ENCODE results near the gene PGLYRP2.
"Not testable (repeated sequence)": the region's sequence is repeated elsewhere in the genome, so short reads cannot be mapped to it uniquely, and the experiment has no call there.

PGLYRP2 gene, protein sequence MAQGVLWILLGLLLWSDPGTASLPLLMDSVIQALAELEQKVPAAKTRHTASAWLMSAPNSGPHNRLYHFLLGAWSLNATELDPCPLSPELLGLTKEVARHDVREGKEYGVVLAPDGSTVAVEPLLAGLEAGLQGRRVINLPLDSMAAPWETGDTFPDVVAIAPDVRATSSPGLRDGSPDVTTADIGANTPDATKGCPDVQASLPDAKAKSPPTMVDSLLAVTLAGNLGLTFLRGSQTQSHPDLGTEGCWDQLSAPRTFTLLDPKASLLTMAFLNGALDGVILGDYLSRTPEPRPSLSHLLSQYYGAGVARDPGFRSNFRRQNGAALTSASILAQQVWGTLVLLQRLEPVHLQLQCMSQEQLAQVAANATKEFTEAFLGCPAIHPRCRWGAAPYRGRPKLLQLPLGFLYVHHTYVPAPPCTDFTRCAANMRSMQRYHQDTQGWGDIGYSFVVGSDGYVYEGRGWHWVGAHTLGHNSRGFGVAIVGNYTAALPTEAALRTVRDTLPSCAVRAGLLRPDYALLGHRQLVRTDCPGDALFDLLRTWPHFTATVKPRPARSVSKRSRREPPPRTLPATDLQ

DNA sequence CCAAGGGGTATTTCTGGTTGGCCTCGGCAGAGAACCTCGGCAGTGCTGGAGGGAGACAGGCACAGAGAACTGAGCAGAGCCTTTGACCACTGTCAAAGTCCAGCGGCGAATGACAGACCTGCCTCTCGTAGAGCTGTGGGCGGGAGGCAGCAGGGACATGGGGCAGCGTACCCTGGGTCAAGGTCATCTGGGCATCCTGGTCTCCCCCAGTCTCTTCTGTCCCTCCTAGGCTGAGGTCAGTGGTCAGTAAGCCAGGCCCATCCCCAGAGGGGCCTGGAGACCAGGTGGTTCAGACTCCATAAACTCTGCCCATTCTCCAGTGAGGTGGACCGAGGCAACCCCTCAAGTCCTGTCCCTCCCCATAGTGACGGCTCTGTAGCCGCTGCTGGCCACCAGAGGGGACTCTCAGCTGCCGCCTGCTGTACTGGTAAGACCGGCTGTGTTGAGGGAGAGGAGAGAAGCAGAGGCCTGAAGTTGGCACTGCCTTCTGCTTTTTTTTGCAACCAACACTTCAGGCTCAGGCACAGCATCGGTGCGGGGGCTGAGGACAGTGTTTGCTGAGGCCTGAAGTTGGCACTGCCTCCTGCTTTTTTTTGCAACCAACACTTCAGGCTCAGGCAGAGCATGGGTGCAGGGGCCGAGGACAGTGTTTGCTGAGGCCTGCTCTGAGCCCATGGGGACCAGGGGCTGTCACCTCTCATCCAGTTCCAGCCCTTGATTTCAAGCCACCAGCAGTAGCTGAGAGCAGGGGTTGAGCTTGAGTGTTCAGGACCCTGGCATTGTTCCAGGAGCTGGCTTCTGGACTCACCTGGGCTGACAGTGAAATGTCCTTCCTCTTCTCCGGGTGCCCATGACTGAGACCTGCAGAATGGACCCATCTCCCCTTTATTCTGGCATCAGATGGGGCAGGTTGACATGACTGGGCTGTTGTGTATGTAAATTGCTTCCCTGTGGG, at the start of gene PGLYRP2:
PGLYRP2 (minus strand) TSS at position 111 of the 955 bp plus-strand sequence. CDS start 130 bp downstream, outside the sequence.
- no peak for DNase-seq

DNA sequence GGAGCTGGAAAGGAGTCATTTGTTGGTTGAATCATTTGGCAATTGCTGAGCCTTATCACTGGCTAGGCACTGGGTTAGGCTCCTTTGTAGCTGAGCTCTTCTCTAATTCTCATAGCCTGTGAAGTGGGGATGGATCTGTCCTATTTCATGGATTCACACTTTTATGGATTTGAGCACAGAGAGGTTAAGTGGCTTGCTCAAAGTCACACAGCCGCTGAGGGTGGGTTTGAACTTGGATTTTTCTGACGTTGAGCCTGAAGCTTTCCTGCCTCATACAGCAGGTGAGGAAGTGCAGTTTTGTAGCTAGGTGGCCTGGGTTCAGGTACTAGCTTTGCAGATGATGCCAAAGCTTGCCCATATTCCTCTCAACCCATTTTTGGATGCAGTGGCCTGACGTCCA, 48.4 kb upstream of the PGLYRP2 start:
- DNase-seq, result no peak

- DNase-seq, result no peak
These were observed 47.1 kb upstream of the PGLYRP2 start for GRCh38 chr19:15526408-15526807.

GRCh38 chr19:15525291-15525690, 46.0 kb upstream of the PGLYRP2 start:
- DNase-seq, result no peak

GRCh38 chr19:15524781-15525180, 45.5 kb upstream of the PGLYRP2 start:
- DNase-seq, result no peak

DNA sequence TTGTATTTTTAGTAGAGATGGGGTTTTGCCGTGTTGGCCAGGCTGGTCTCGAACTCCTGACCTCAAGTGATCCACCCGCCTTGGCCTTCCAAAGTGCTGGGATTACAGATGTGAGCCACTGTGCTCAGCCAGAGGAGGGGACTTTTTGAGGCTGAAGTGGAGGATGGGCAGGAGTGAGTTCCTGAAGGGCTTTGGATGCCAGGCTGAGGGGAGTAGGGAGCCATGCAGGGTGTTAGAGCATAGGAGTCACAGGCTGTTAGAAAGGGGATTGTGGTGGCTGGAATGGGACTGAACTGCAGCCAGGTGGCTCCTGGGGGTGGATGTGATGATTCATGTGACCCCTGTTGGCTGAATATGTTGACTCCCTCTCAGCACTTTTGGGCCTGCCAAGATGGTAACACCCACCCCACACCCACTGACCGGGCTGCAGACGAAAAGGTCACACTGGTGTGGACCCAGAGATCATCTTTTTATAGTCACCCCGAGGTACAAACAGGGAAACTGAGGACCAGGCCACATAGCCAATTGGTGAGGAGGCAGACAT, 40.2 kb upstream of the PGLYRP2 start:
- no peak for DNase-seq

DNA sequence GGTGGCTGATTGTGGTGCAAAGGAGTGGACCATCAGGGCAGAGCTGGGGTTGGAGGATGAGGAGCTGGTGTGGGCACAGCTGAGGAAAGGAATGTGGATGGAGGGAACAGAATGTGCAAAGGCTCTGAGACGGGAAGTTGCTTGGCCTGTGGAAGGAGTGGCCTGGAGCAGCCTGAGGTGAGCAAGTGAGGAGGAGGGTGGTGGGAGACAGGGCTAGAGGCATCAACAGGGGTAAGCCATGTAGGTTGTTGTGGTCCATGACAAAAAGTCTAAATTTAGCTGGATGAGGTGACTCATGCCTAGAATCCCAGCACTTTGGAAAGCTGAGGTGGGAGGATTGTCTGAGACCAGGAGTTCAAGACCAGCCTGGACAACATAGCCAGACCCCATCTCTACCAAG, 38.5 kb upstream of the PGLYRP2 start:
- DNase-seq, result no peak

GRCh38 chr19:15516363-15516762, 37.1 kb upstream of the PGLYRP2 start:
- no peak for DNase-seq

DNA sequence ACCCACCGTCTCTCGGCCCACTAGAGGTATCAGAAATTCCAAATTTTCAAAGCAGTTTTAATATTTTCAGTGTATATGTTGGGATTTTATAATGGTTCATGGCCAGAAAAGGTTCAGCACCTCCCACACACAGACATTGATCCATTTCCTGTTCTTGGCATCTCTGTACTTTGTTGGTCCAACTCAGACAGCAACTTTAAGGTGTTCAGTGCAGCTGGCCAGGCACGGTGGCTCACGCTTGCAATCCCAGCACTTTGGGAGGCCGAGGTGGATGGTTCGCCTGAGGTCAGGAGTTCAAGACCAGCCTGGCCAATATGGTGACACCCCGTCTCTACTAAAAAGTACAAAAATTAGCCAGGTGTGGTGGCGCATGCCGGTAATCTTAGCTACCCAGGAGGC, 35.9 kb upstream of the PGLYRP2 start:
- DNase-seq, result not testable (repeated sequence)

DNA sequence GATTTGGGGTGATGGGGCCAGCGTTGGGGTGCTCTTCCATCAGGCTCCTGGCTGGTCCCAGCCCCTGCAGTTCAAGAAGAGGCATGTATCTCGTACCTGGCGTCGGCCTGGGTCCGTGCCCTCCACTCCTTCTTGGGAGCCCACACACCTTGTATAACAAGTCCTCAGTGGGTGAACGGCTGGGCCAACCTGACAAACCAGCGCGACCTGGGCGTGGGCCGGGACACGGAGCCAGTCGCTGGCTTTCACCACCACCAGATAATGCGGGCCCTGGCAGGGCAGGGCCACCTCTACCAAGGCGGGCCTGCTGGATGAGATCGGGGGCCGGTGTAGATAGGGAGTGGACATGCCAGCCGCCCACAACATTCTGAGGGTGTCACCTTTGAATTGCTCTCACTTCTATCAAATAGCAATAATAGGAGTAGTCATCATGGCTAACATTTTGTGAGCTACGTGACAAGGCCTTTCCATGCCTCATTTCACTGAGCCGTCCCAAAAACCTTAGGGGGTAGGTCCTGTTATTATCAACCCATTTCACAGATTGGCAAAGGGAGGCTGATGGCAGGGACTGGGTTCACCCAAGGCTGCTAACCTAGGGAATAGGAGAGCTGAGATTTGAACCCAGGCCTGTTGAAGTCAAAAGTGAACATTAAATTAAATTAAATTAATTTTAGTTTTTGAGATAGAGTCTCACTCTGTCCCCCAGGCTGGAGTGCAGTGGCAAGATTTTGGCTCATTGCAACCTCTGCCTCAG, 32.5 kb upstream of the PGLYRP2 start:
- DNase-seq, result no peak

DNA sequence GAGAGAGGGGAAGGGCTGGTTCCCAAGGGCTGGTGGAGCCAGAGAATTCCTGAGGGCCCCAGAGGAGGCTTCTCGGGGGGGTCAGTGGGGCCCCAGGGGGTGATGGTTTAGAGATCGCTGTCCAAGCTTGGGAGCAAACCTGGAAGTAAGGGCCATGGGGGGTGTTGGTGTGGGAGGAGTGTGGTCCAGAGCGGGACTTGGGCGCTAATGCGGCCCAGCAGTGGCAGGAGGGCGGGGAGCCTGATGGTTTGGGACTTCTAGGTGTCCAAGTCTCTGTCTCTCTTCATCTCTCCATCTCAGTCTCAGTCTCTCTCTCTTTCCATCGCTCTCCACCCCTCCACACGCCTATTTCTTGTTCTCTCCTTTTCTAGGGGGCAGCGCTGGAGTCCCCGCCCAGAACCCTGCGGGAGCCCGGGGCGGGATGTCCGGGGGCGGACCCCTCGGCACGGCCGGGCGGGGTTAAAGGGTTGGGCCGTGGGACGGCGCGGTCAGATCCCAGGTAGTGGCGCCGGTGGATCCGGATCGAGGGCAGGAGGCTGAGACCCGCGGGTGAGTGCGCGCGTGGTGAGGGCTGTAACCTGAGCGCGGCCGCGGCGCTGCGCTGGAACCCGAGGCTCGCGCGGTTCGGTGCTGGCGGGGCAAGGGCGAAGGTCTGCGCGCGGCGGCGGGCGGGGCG, 28.9 kb upstream of the PGLYRP2 start, which contains the start of gene CYP4F22:
CYP4F22 (plus strand) TSS at position 491 of the 676 bp plus-strand sequence. CDS start 16,812 bp downstream, outside the sequence.
- no peak for DNase-seq

- DNase-seq, result no peak
These were observed 28.1 kb upstream of the PGLYRP2 start for GRCh38 chr19:15507068-15508034.

GRCh38 chr19:15506074-15506571, 26.8 kb upstream of the PGLYRP2 start:
- DNase-seq, result no peak

DNA sequence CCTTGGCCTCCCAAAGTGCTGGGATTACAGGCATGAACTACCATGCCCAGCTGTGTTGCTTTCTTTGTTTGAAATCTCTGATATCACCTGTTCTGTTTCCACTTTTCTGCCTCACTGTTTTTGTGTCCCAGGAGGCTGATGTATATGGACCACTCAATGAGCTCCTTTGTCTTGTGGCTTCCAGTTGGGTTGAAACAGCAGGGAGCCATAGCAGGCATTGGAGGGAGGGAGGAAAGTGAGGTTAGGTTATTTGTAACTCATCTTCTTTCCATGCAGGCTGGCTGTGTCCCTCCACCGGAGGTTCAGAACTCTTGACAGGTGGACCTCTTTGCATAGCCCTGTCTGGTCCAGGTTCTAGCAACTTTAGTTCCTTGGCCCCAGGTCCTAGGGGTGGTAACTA, 23.0 kb upstream of the PGLYRP2 start:
- DNase-seq, result no peak

DNA sequence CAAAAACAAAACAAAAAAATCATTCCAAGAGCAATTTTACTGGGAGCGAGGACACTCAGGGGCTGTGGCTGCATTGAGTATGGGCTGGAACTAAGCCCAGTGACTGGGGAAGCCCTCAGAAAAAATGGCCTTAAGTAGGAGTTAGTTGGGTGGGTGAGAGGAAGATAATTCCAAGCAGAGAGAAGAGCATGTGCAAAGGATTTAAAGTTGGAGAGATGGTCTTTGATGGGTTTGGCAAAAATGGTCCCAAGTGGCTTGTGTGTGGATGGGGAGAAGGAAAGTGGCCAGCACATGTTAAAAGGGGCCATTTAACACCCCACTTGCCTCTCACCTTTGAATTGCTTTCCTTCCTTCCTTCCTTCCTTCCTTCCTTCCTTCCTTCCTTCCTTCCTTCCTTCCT, 22.3 kb upstream of the PGLYRP2 start:
- DNase-seq, result no peak

DNA sequence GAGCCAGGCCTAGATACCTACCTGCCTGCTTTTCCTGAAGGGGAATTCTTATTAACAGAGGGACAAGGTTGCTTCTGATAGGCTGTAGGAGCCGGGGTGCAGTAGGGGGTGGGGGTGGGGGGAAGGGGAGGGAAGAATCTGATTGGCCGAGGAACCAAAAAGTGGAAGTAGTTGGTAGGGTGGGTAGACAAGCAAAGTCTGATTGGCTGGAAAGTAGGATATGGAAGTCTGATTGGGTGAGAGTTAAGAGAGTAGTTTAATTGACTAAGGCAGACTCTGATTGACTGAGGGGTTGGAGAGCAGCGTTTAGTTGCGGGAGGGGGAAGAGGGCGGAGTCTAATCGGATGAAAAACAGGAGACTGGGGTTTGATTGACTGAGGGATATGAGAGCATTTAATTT, 19.6 kb upstream of the PGLYRP2 start:
- no peak for DNase-seq

DNA sequence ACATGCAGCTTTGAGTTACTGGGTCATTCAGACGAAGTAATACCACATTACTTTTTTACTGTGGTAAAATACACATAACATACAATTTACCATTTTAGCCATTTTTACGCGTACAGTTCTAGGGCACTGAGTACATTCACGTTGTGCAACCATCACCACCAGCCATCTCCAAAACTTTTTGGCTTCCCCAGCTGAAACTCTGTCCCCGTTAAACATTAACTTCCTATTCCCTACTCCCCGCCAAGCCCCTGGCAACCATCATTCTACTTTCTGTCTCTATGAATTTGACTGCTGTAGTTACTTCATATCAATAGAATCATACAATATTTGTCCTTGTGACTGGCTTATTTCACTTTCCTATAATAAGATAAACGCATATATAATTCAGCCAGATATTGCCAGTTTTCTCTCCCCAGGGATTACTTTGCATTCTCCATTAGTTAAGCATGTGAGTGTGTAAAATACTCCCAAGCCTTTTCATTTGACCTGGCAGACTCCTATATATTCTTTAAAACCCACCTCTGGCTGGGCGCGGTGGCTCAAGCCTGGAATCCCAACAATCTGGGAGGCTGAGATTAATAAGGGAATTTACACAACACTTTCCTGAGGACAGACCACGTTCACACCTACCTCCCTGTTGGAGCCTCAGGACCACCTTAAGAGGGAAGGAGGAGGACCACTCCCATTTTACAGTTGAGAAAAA, 19.0 kb upstream of the PGLYRP2 start:
- no peak for DNase-seq

DNA sequence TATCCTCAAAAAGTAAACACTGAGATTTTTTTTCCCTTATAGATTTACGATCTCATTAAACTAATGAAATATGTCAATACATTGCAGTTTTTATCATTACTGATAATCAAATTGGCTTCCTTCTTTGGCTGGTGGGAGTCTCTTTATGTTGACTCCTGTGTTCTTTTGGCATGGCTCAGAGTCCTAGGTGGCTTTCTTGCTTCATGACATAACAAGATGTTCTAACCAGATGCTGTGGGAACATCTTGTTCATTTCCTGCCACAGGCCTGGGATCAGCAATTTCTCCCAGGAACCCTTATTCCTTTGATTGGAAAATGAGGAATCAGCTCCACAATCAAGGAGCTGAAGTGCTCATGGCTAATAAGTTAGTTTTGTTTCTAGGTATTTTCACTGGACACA, 15.8 kb upstream of the PGLYRP2 start:
- no peak for DNase-seq

DNA sequence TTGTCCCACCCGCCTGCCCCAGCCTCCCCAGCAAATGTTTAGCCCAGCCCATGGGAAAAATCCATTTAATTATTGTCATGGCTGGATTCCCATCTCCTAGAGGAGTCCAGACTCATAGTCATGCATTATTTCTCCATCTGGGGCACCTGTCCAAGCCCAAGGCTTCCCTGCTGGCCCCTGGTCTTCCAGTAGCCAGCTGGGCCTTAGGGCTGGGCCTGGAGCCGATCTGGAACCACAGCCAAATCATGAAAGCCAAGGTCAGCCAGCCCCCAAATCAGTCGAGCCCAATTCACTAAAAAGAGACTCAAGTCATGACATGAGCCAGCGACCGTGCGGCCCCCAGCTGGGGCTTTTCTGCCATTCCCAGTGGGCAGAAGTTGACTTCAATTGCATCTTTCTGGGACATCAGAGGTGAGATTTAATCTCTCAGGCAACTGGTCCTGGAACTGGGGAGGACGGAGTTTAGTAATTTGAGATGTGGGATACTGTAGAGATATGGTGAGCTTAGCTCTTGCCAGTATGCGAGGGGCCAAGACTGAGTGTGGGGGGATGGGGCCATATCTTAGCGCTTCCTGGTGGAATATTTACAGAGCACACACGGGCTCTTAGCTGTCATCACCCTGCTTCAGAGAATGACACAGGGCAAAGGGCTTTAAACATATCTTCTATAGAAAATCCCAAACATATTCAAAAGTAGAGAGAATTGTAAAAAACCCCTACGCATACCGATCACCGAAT, 9.4 kb upstream of the PGLYRP2 start:
- DNase-seq, result no peak
